Mesendoderm (in vitro differentiated cells): ENCODE measurements around the gene MSI1.

Experiments used
- DNase-seq: peaks from one replicate; pipeline ENCODE4 v3.0.0; 2013
- H2AK5ac ChIP-seq: 2 replicates; pipeline ENCODE4 v1.6.1; 2013; ENCODE audit warnings: low read length, inconsistent platforms
- H2BK120ac ChIP-seq: 2 replicates; pipeline ENCODE4 v1.6.1; 2013; ENCODE audit warnings: low read depth, mild to moderate bottlenecking, low read length, moderate library complexity, mixed read lengths
- H2BK15ac ChIP-seq: replicated peaks from 2 replicates; pipeline ENCODE4 v1.6.1; 2013; ENCODE audit warnings: low read depth, mild to moderate bottlenecking, moderate library complexity
- H2BK5ac ChIP-seq: 2 replicates; pipeline ENCODE4 v1.6.1; 2013; ENCODE audit warnings: low read length, inconsistent platforms
- H3K18ac ChIP-seq: 2 replicates; pipeline ENCODE4 v1.6.1; 2013; ENCODE audit warnings: mild to moderate bottlenecking, low read length, mixed read lengths
- H3K23ac ChIP-seq: one replicate; pipeline ENCODE4 v1.6.1; 2013; ENCODE audit warnings: low read length
- H3K27ac ChIP-seq: 2 replicates; pipeline ENCODE4 v1.5.1; 2013; ENCODE audit warnings: low read depth, mild to moderate bottlenecking, inconsistent platforms, low read length, moderate library complexity
- H3K27me3 ChIP-seq: 2 replicates; pipeline ENCODE4 v1.6.1; 2013; ENCODE audit warnings: low read length, control low read depth, mild to moderate bottlenecking, inconsistent platforms; ENCODE audit not compliant: insufficient read depth, poor library complexity
- H3K36me3 ChIP-seq: 2 replicates; pipeline ENCODE4 v1.6.1; 2013; ENCODE audit warnings: low read length, inconsistent platforms; ENCODE audit not compliant: control insufficient read depth, insufficient read depth
- H3K4ac ChIP-seq: one replicate; pipeline ENCODE4 v1.6.1; 2013; ENCODE audit warnings: low read depth, mild to moderate bottlenecking, low read length, moderate library complexity
- H3K4me1 ChIP-seq: 2 replicates; pipeline ENCODE4 v1.6.1; 2013; ENCODE audit warnings: low read depth, low read length, inconsistent platforms; ENCODE audit not compliant: control insufficient read depth
- H3K4me2 ChIP-seq: 2 replicates; pipeline ENCODE4 v1.6.1; 2013; ENCODE audit warnings: low read length
- H3K4me3 ChIP-seq: 2 replicates; pipeline ENCODE4 v1.5.1; 2013; ENCODE audit warnings: mild to moderate bottlenecking, low read length
- H3K56ac ChIP-seq: one replicate; pipeline ENCODE4 v1.6.1; 2013; ENCODE audit warnings: low read length
- H3K79me1 ChIP-seq: 2 replicates; pipeline ENCODE4 v1.6.1; 2013; ENCODE audit warnings: low read length, inconsistent platforms
- H3K79me2 ChIP-seq: 2 replicates; pipeline ENCODE4 v1.6.1; 2013; ENCODE audit warnings: mild to moderate bottlenecking, low read length; ENCODE audit not compliant: control insufficient read depth, insufficient read depth
- H3K9ac ChIP-seq: 2 replicates; pipeline ENCODE4 v1.6.1; 2013; ENCODE audit warnings: low read length, inconsistent platforms
- H4K5ac ChIP-seq: one replicate; pipeline ENCODE4 v1.6.1; 2013; ENCODE audit warnings: low read length
- H4K8ac ChIP-seq: one replicate; pipeline ENCODE4 v1.6.1; 2013; ENCODE audit warnings: low read depth, mild to moderate bottlenecking, control low read depth, low read length, moderate library complexity
- WGBS: extraction: QIAGEN DNeasy Blood & Tissue Kit; methylation state at CpG from one replicate; pipeline ENCODE4 v1.1.7; 2013; ENCODE audit warnings: low lambda C conversion rate, missing lambda C conversion rate; ENCODE audit not compliant: insufficient coverage; ENCODE audit errors: extremely low coverage; 5-methylcytosine and 5-hydroxymethylcytosine counted together

MSI1 gene

GRCh38 chr12:120362516-120363273, 6.3 kb downstream of the MSI1 start:
- H3K36me3 ChIP-seq = peaks cover 8% of the 10 kb centered on the region
- DNase-seq = no peak

GRCh38 chr12:120361506-120362208, 7.3 kb downstream of the MSI1 start:
- H2AK5ac ChIP-seq = no peak overlapping the region
- H3K9ac ChIP-seq = peak overlapping the region; percentile 76
- H3K4me2 ChIP-seq = peak overlapping the region; percentile 38
- peaks cover 9% of the 10 kb centered on the region for H3K79me1 ChIP-seq
- H4K5ac ChIP-seq = no peak overlapping the region
- peaks cover 18% of the 10 kb centered on the region for H3K4me1 ChIP-seq
- H2BK120ac ChIP-seq = peak overlapping the region; percentile 55
- no CpG with 5 or more reads among the region's 56 CpGs for WGBS
- H3K56ac ChIP-seq = peak overlapping the region; percentile 90
- H3K18ac ChIP-seq = peak overlapping the region; percentile 91
- no peak overlapping the region for H3K4ac ChIP-seq
- H3K27me3 ChIP-seq = no peaks in the 10 kb centered on the region
- peak; percentile 98 for DNase-seq
- H4K8ac ChIP-seq = no peak overlapping the region
- H3K27ac ChIP-seq = peak overlapping the region; percentile 92
- no peak overlapping the region for H3K4me3 ChIP-seq
- peaks cover 8% of the 10 kb centered on the region for H3K36me3 ChIP-seq
- peaks cover 11% of the 10 kb centered on the region for H3K79me2 ChIP-seq
- no peak overlapping the region for H3K23ac ChIP-seq
- H2BK5ac ChIP-seq = peak overlapping the region; percentile 47
- H2BK15ac ChIP-seq = no peak overlapping the region

More at GRCh38 chr12:120362516-120363273, 6.3 kb downstream of the MSI1 start:
- Histone ChIP-seq H4K5ac (no peak overlapping the region), H2BK5ac (no peak overlapping the region), H3K4me3 (no peak overlapping the region), H3K18ac (peak overlapping the region; percentile 91), H3K4me1 (peaks cover 19% of the 10 kb centered on the region), H2BK15ac (no peak overlapping the region), H4K8ac (no peak overlapping the region), H3K79me1 (peaks cover 10% of the 10 kb centered on the region), H3K9ac (peak overlapping the region; percentile 76), H3K56ac (peak overlapping the region; percentile 90), H3K4me2 (no peak overlapping the region), H2AK5ac (no peak overlapping the region), H3K4ac (no peak overlapping the region), H2BK120ac (peak overlapping the region; percentile 55), H3K23ac (no peak overlapping the region), H3K79me2 (peaks cover 12% of the 10 kb centered on the region), H3K27ac (no peak overlapping the region), H3K27me3 (no peaks in the 10 kb centered on the region)
- no CpG with 5 or more reads among the region's 14 CpGs for WGBS

GRCh38 chr12:120359128-120359527, 9.8 kb downstream of the MSI1 start:
- Histone ChIP-seq H2BK5ac (no peak overlapping the region), H2BK15ac (no peak overlapping the region), H3K36me3 (peaks cover 11% of the 10 kb centered on the region), H3K23ac (no peak overlapping the region), H3K4me3 (no peak overlapping the region), H2AK5ac (no peak overlapping the region), H3K18ac (no peak overlapping the region), H3K79me2 (peaks cover 3% of the 10 kb centered on the region), H3K4me1 (peaks cover 16% of the 10 kb centered on the region), H3K56ac (peak overlapping the region; percentile 49), H4K8ac (no peak overlapping the region), H3K4me2 (no peak overlapping the region), H2BK120ac (no peak overlapping the region), H3K27me3 (no peaks in the 10 kb centered on the region), H3K4ac (no peak overlapping the region), H3K27ac (peak overlapping the region; percentile 6), H3K79me1 (peaks cover 3% of the 10 kb centered on the region), H4K5ac (no peak overlapping the region), H3K9ac (no peak overlapping the region)
- no peak for DNase-seq
- no CpG with 5 or more reads among the region's 1 CpG for WGBS

GRCh38 chr12:120358412-120359100, 10.4 kb downstream of the MSI1 start:
- no CpG with 5 or more reads among the region's 19 CpGs for WGBS
- no peak overlapping the region for H2BK15ac ChIP-seq
- H3K27me3 ChIP-seq = no peaks in the 10 kb centered on the region
- H3K9ac ChIP-seq = peak overlapping the region; percentile 17
- no peak overlapping the region for H2BK120ac ChIP-seq
- H3K56ac ChIP-seq = peak overlapping the region; percentile 69
- peak overlapping the region; percentile 6 for H3K27ac ChIP-seq
- H3K18ac ChIP-seq = no peak overlapping the region
- H2AK5ac ChIP-seq = no peak overlapping the region
- peaks cover 3% of the 10 kb centered on the region for H3K79me2 ChIP-seq
- H3K4ac ChIP-seq = no peak overlapping the region
- no peak overlapping the region for H3K4me2 ChIP-seq
- H4K8ac ChIP-seq = no peak overlapping the region
- H3K4me3 ChIP-seq = no peak overlapping the region
- H4K5ac ChIP-seq = no peak overlapping the region
- DNase-seq = peak; percentile 83
- H3K4me1 ChIP-seq = peaks cover 16% of the 10 kb centered on the region
- peaks cover 11% of the 10 kb centered on the region for H3K36me3 ChIP-seq
- H3K79me1 ChIP-seq = peaks cover 3% of the 10 kb centered on the region
- H2BK5ac ChIP-seq = no peak overlapping the region
- H3K23ac ChIP-seq = no peak overlapping the region

GRCh38 chr12:120357104-120357503, 11.9 kb downstream of the MSI1 start:
- H3K9ac ChIP-seq = no peak overlapping the region
- no peak overlapping the region for H4K8ac ChIP-seq
- H4K5ac ChIP-seq = no peak overlapping the region
- no peak overlapping the region for H3K56ac ChIP-seq
- no peak overlapping the region for H3K4me2 ChIP-seq
- H2BK15ac ChIP-seq = no peak overlapping the region
- H3K79me2 ChIP-seq = no peaks in the 10 kb centered on the region
- no peak overlapping the region for H3K4ac ChIP-seq
- peaks cover 3% of the 10 kb centered on the region for H3K79me1 ChIP-seq
- peaks cover 10% of the 10 kb centered on the region for H3K4me1 ChIP-seq
- H3K23ac ChIP-seq = no peak overlapping the region
- H2BK5ac ChIP-seq = no peak overlapping the region
- H3K27me3 ChIP-seq = no peaks in the 10 kb centered on the region
- H3K27ac ChIP-seq = no peak overlapping the region
- DNase-seq = no peak
- no peak overlapping the region for H2BK120ac ChIP-seq
- no CpG with 5 or more reads among the region's 5 CpGs for WGBS
- no peak overlapping the region for H2AK5ac ChIP-seq
- no peak overlapping the region for H3K18ac ChIP-seq
- H3K4me3 ChIP-seq = no peak overlapping the region
- peaks cover 11% of the 10 kb centered on the region for H3K36me3 ChIP-seq
